Measurements from ENCODE around the gene RPTOR.

RPTOR gene

GRCh38 chr17:80838311-80839025 lies 293.8 kb downstream of the RPTOR start:
- peak overlapping the region; percentile 50 for H3K27ac Mint-ChIP-seq

GRCh38 chr17:80839026-80839345 lies 294.3 kb downstream of the RPTOR start:
- peaks cover 28% of the 10 kb centered on the region for H3K36me3 Mint-ChIP-seq (ENCODE audit: low read depth)
- H3K27ac Mint-ChIP-seq: no peak overlapping the region
- H3K27me3 Mint-ChIP-seq: no peaks in the 10 kb centered on the region
- peaks cover 19% of the 10 kb centered on the region for H3K4me1 Mint-ChIP-seq (ENCODE audit: low read depth)
- no peak overlapping the region for H3K4me3 Mint-ChIP-seq
- no peak for DNase-seq
- no peaks in the 10 kb centered on the region for H3K9me3 Mint-ChIP-seq

More at GRCh38 chr17:80838311-80839025, 293.8 kb downstream of the RPTOR start:
- Mint-ChIP-seq H3K4me1 (ENCODE audit: low read depth) (peaks cover 22% of the 10 kb centered on the region), H3K4me3 (no peak overlapping the region), H3K27me3 (no peaks in the 10 kb centered on the region), H3K9me3 (no peaks in the 10 kb centered on the region), H3K36me3 (ENCODE audit: low read depth) (peaks cover 28% of the 10 kb centered on the region)
- DNase-seq: no peak

GRCh38 chr17:80839511-80839941 lies 294.9 kb downstream of the RPTOR start:
- Mint-ChIP-seq H3K27me3 (no peaks in the 10 kb centered on the region), H3K36me3 (ENCODE audit: low read depth) (peaks cover 26% of the 10 kb centered on the region), H3K4me1 (ENCODE audit: low read depth) (peaks cover 14% of the 10 kb centered on the region), H3K9me3 (no peaks in the 10 kb centered on the region), H3K27ac (no peak overlapping the region), H3K4me3 (no peak overlapping the region)
- no peak for DNase-seq

- no peaks in the 10 kb centered on the region for H3K9me3 Mint-ChIP-seq
- DNase-seq: no peak
- H3K4me1 Mint-ChIP-seq (ENCODE audit: low read depth): peaks cover 14% of the 10 kb centered on the region
- no peak overlapping the region for H3K27ac Mint-ChIP-seq
- H3K4me3 Mint-ChIP-seq: no peak overlapping the region
- H3K27me3 Mint-ChIP-seq: no peaks in the 10 kb centered on the region
- H3K36me3 Mint-ChIP-seq (ENCODE audit: low read depth): peaks cover 27% of the 10 kb centered on the region
These were observed 295.3 kb downstream of the RPTOR start for GRCh38 chr17:80839970-80840369.

- H3K27ac Mint-ChIP-seq: no peak overlapping the region
- H3K36me3 Mint-ChIP-seq (ENCODE audit: low read depth): peaks cover 40% of the 10 kb centered on the region
- no peaks in the 10 kb centered on the region for H3K27me3 Mint-ChIP-seq
- no peak overlapping the region for H3K4me3 Mint-ChIP-seq
- no peak for DNase-seq
- peaks cover 28% of the 10 kb centered on the region for H3K4me1 Mint-ChIP-seq (ENCODE audit: low read depth)
- H3K9me3 Mint-ChIP-seq: no peaks in the 10 kb centered on the region
These were observed 297.9 kb downstream of the RPTOR start for GRCh38 chr17:80842456-80843013.

- no peak overlapping the region for H3K4me3 Mint-ChIP-seq
- H3K36me3 Mint-ChIP-seq (ENCODE audit: low read depth): peaks cover 41% of the 10 kb centered on the region
- H3K27me3 Mint-ChIP-seq: no peaks in the 10 kb centered on the region
- DNase-seq: no peak
- no peak overlapping the region for H3K27ac Mint-ChIP-seq
- H3K9me3 Mint-ChIP-seq: no peaks in the 10 kb centered on the region
- peaks cover 39% of the 10 kb centered on the region for H3K4me1 Mint-ChIP-seq (ENCODE audit: low read depth)
These were observed 299.1 kb downstream of the RPTOR start for GRCh38 chr17:80843741-80844156.

- Mint-ChIP-seq H3K4me1 (ENCODE audit: low read depth) (peaks cover 39% of the 10 kb centered on the region), H3K36me3 (ENCODE audit: low read depth) (peaks cover 48% of the 10 kb centered on the region), H3K9me3 (no peaks in the 10 kb centered on the region), H3K4me3 (no peak overlapping the region), H3K27me3 (no peaks in the 10 kb centered on the region), H3K27ac (no peak overlapping the region)
- DNase-seq: no peak
These were observed 299.9 kb downstream of the RPTOR start for GRCh38 chr17:80844418-80844990.

- Mint-ChIP-seq H3K27me3 (no peaks in the 10 kb centered on the region), H3K36me3 (ENCODE audit: low read depth) (peaks cover 56% of the 10 kb centered on the region), H3K4me3 (no peak overlapping the region), H3K4me1 (ENCODE audit: low read depth) (peaks cover 45% of the 10 kb centered on the region), H3K9me3 (no peaks in the 10 kb centered on the region), H3K27ac (peak overlapping the region; percentile 80)
- DNase-seq: no peak
These were observed 300.6 kb downstream of the RPTOR start for GRCh38 chr17:80845069-80845862.

- H3K27me3 Mint-ChIP-seq: no peaks in the 10 kb centered on the region
- no peaks in the 10 kb centered on the region for H3K9me3 Mint-ChIP-seq
- peak overlapping the region; percentile 89 for H3K27ac Mint-ChIP-seq
- H3K4me3 Mint-ChIP-seq: no peak overlapping the region
- peaks cover 63% of the 10 kb centered on the region for H3K36me3 Mint-ChIP-seq (ENCODE audit: low read depth)
- H3K4me1 Mint-ChIP-seq (ENCODE audit: low read depth): peaks cover 50% of the 10 kb centered on the region
- no peak for DNase-seq
These were observed 301.4 kb downstream of the RPTOR start for GRCh38 chr17:80845863-80846671.

GRCh38 chr17:80846932-80847331 lies 302.3 kb downstream of the RPTOR start:
- Mint-ChIP-seq H3K27me3 (no peaks in the 10 kb centered on the region), H3K27ac (peak overlapping the region; percentile 89), H3K4me1 (ENCODE audit: low read depth) (peaks cover 52% of the 10 kb centered on the region), H3K4me3 (peak overlapping the region; percentile 48), H3K36me3 (ENCODE audit: low read depth) (peaks cover 71% of the 10 kb centered on the region), H3K9me3 (no peaks in the 10 kb centered on the region)
- no peak for DNase-seq

- Mint-ChIP-seq H3K36me3 (ENCODE audit: low read depth) (peaks cover 79% of the 10 kb centered on the region), H3K27ac (peak overlapping the region; percentile 89), H3K9me3 (no peaks in the 10 kb centered on the region), H3K27me3 (no peaks in the 10 kb centered on the region), H3K4me3 (peak overlapping the region; percentile 48), H3K4me1 (ENCODE audit: low read depth) (peaks cover 52% of the 10 kb centered on the region)
- DNase-seq: peak; percentile 79
These were observed 303.0 kb downstream of the RPTOR start for GRCh38 chr17:80847496-80848230.

- Mint-ChIP-seq H3K4me3 (no peak overlapping the region), H3K27me3 (no peaks in the 10 kb centered on the region), H3K4me1 (ENCODE audit: low read depth) (peaks cover 58% of the 10 kb centered on the region), H3K27ac (peak overlapping the region; percentile 89), H3K36me3 (ENCODE audit: low read depth) (peaks cover 83% of the 10 kb centered on the region), H3K9me3 (no peaks in the 10 kb centered on the region)
- no peak for DNase-seq
These were observed 303.9 kb downstream of the RPTOR start for GRCh38 chr17:80848449-80849102.

- peak overlapping the region; percentile 89 for H3K27ac Mint-ChIP-seq
- peaks cover 58% of the 10 kb centered on the region for H3K4me1 Mint-ChIP-seq (ENCODE audit: low read depth)
- H3K4me3 Mint-ChIP-seq: no peak overlapping the region
These were observed 304.5 kb downstream of the RPTOR start for GRCh38 chr17:80849119-80849518.

More at GRCh38 chr17:80849119-80849518, 304.5 kb downstream of the RPTOR start:
- peaks cover 82% of the 10 kb centered on the region for H3K36me3 Mint-ChIP-seq (ENCODE audit: low read depth)
- no peak for DNase-seq
- no peaks in the 10 kb centered on the region for H3K27me3 Mint-ChIP-seq
- no peaks in the 10 kb centered on the region for H3K9me3 Mint-ChIP-seq

All from activated T-cell treated with anti-CD3 and anti-CD28 coated beads, Interleukin-2, amount 50 U/mL, for 24 hours (primary cell).